ENCODE data around the gene ASPDH. TPM values are rescaled to one million over a fixed set of nuclear protein-coding genes. Genes with fewer than 3 reads are reported as not detected.
A peak's percentile ranks its signal among the peaks of the same experiment; 100 is the strongest.

Gene ASPDH
- polyA plus RNA-seq, 3 donors, result not detected

DNA sequence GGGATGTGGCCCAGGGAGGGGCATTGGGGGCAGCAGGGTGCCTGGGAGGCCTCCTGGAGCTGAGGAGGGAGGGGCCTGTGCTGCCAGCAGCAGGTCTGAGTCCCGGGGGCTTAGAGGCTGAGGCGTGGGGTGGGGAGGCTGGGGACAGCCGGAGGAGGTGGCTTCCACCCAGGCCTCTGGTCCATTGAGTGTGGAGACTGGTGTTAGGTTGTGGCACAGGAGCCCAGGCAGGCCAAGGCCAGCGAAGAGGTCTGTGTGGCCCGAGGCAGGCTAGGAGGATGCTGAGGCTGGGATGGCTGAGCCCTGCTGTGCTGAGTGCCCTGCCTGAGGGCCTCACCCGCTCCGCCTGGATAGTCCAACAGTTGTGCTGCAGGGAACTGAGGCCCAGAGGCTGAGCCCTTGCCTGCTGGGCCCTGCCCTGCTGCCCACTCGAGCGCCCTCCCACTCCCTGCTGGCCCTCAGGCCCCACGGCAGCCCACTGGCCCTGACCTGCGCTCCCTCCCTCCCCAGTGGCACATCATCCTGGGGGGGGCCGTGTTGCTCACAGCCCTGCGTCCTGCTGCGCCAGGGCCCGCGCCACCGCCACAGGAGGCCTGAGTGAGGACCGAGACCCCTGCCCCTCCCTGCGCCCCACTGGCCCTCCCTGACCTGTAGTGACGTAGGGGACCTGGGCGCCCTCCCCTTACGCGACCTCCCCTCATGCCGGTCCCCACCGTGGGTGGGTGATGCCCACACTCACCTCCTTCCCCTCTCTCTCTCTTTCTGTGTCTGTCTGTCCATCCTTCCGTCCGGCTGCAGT, 32.2 kb downstream of the ASPDH start:
- Histone ChIP-seq H3K27me3 (ENCODE audit: control insufficient read depth in 2 of 2, insufficient read depth in 2 of 2, low read length in 2 of 2) (no peaks in the 10 kb centered on the region), H4K20me1 (ENCODE audit: insufficient read depth, low read length) (peaks cover 40% of the 10 kb centered on the region), H2AFZ (ENCODE audit: insufficient read depth, low read depth, low read length, poor library complexity, severe bottlenecking) (no peak overlapping the region), H3K79me2 (ENCODE audit: insufficient read depth, low read length) (peaks cover 28% of the 10 kb centered on the region), H3K9me3 (replicated peaks in 1 of 2; ENCODE audit: control insufficient read depth in 1 of 2, insufficient read depth in 1 of 2, low read length in 2 of 2) (peaks cover 4 to 5% of the 10 kb centered on the region in 2 donors), H3K9ac (ENCODE audit: insufficient read depth, low read length, poor library complexity, severe bottlenecking) (no peak overlapping the region), H3K4me2 (replicated peaks; ENCODE audit: extremely low read depth, low read length, poor library complexity, severe bottlenecking) (no peak overlapping the region), H3K4me3 (replicated peaks in 1 of 3; ENCODE audit: low read depth in 2 of 3, low read length in 3 of 3) (no peak overlapping the region), H3K4me1 (ENCODE audit: control insufficient read depth in 1 of 2, insufficient read depth in 2 of 2, low read length in 2 of 2) (peaks cover 15 to 20% of the 10 kb centered on the region in 2 donors), H3K27ac (ENCODE audit: low read depth in 1 of 2, low read length in 2 of 2) (no peak overlapping the region), H3K36me3 (replicated peaks in 1 of 2; ENCODE audit: control insufficient read depth in 1 of 2, insufficient read depth in 2 of 2, low read length in 2 of 2) (peaks cover 44 to 58% of the 10 kb centered on the region in 2 donors)
- intact Hi-C loops (cut with micrococcal nuclease), result no loop called here
- WGBS (ENCODE audit: insufficient coverage), result 95% methylated on average over 22 of the region's 27 CpGs
- peak overlapping the region in 1 of 7 donors; percentile 66 for H3K27ac Mint-ChIP-seq
- peaks cover 0 to 14% (median 2%) of the 10 kb centered on the region in 7 donors for H3K9me3 Mint-ChIP-seq
- no peak for DNase-seq
- peaks cover 0 to 4% (median 0%) of the 10 kb centered on the region in 3 donors for H3K27me3 Mint-ChIP-seq (ENCODE audit: low read depth in 3 of 3)
- H3K36me3 Mint-ChIP-seq, result peaks cover 42 to 62% of the 10 kb centered on the region in 2 donors
- H3K4me1 Mint-ChIP-seq, result peaks cover 25% of the 10 kb centered on the region
- TF ChIP-seq CTCF (IDR thresholded peaks at IDR 0.05), result no peak
- no peak overlapping the region for H3K4me3 Mint-ChIP-seq

- H3K4me1 Mint-ChIP-seq, result peaks cover 20% of the 10 kb centered on the region
- H3K36me3 Mint-ChIP-seq, result peaks cover 42 to 62% of the 10 kb centered on the region in 2 donors
- H3K4me3 ChIP-seq (replicated peaks in 1 of 3; ENCODE audit: low read depth in 2 of 3, low read length in 3 of 3), result no peak overlapping the region
- peaks cover 44 to 58% of the 10 kb centered on the region in 2 donors for H3K36me3 ChIP-seq (replicated peaks in 1 of 2; ENCODE audit: control insufficient read depth in 1 of 2, insufficient read depth in 2 of 2, low read length in 2 of 2)
- no peak for TF ChIP-seq CTCF (IDR thresholded peaks at IDR 0.05)
- no peak overlapping the region for H3K4me3 Mint-ChIP-seq
- H3K9me3 Mint-ChIP-seq, result peaks cover 0 to 14% (median under 1%) of the 10 kb centered on the region in 7 donors
- no peaks in the 10 kb centered on the region for H3K9me3 ChIP-seq (replicated peaks in 1 of 2; ENCODE audit: control insufficient read depth in 1 of 2, insufficient read depth in 1 of 2, low read length in 2 of 2)
- H3K27ac Mint-ChIP-seq, result peak overlapping the region in 1 of 7 donors; percentile 54
- no peak for DNase-seq
- H3K27me3 ChIP-seq (ENCODE audit: control insufficient read depth in 2 of 2, insufficient read depth in 2 of 2, low read length in 2 of 2), result no peaks in the 10 kb centered on the region
- H3K79me2 ChIP-seq (ENCODE audit: insufficient read depth, low read length), result peaks cover 29% of the 10 kb centered on the region
- peaks cover 12 to 13% of the 10 kb centered on the region in 2 donors for H3K4me1 ChIP-seq (ENCODE audit: control insufficient read depth in 1 of 2, insufficient read depth in 2 of 2, low read length in 2 of 2)
- WGBS (ENCODE audit: insufficient coverage), result 92% methylated on average over 25 of the region's 37 CpGs
- H3K27ac ChIP-seq (ENCODE audit: low read depth in 1 of 2, low read length in 2 of 2), result no peak overlapping the region
- peaks cover 40% of the 10 kb centered on the region for H4K20me1 ChIP-seq (ENCODE audit: insufficient read depth, low read length)
- no peak overlapping the region for H2AFZ ChIP-seq (ENCODE audit: insufficient read depth, low read depth, low read length, poor library complexity, severe bottlenecking)
- no peak overlapping the region for H3K9ac ChIP-seq (ENCODE audit: insufficient read depth, low read length, poor library complexity, severe bottlenecking)
- no peak overlapping the region for H3K4me2 ChIP-seq (replicated peaks; ENCODE audit: extremely low read depth, low read length, poor library complexity, severe bottlenecking)
- peaks cover 0 to 6% (median 2%) of the 10 kb centered on the region in 3 donors for H3K27me3 Mint-ChIP-seq (ENCODE audit: low read depth in 3 of 3)
- intact Hi-C loops (cut with micrococcal nuclease), result no loop called here
Observed at GRCh38 chr19:50480281-50481111, 33.2 kb downstream of the ASPDH start.
